DOHH2 (cell line): ENCODE data around the gene RCAN2.

Experiments used
- H3F3A ChIP-seq: fragments of 200-600 bp; sonication (generic), shearing (Covaris generic); 2 replicates; pipeline ENCODE4 v1.6.0; 2016; ENCODE audit warnings: antibody characterized with exemption, mild to moderate bottlenecking; ENCODE audit not compliant: control insufficient read depth, insufficient read depth
- H3K27ac ChIP-seq: fragments of 200-600 bp; sonication (generic); 2 replicates; pipeline ENCODE4 v1.5.1; 2014; ENCODE audit warnings: low read depth, mild to moderate bottlenecking, low read length, moderate library complexity
- H3K27me3 ChIP-seq: fragments of 200-600 bp; sonication (generic); 2 replicates; pipeline ENCODE4 v1.6.1; 2014; ENCODE audit warnings: mild to moderate bottlenecking, low read length, mixed read lengths; ENCODE audit not compliant: control insufficient read depth
- H3K36me3 ChIP-seq: fragments of 200-600 bp; sonication (generic); 2 replicates; pipeline ENCODE4 v1.6.1; 2014; ENCODE audit warnings: mild to moderate bottlenecking, low read length, moderate library complexity, mixed read lengths; ENCODE audit not compliant: control insufficient read depth
- H3K4me1 ChIP-seq: fragments of 200-600 bp; sonication (generic); 2 replicates; pipeline ENCODE4 v1.6.1; 2014; ENCODE audit warnings: mild to moderate bottlenecking, low read length, mixed read lengths; ENCODE audit not compliant: control insufficient read depth
- H3K4me2 ChIP-seq: fragments of 200-600 bp; sonication (generic); 2 replicates; pipeline ENCODE4 v1.6.0; 2014; ENCODE audit warnings: mild to moderate bottlenecking, low read length, moderate library complexity
- H3K4me3 ChIP-seq: fragments of 200-600 bp; sonication (generic); 2 replicates; pipeline ENCODE4 v1.5.1; 2014; ENCODE audit warnings: mild to moderate bottlenecking, low read length, mixed read lengths
- H3K79me2 ChIP-seq: fragments of 200-600 bp; sonication (generic); 2 replicates; pipeline ENCODE4 v1.6.1; 2014; ENCODE audit warnings: mild to moderate bottlenecking, low read length, mixed read lengths; ENCODE audit not compliant: control insufficient read depth
- H3K9me2 ChIP-seq: fragments of 200-600 bp; sonication (generic); replicated peaks from 2 replicates; pipeline ENCODE4 v1.6.1; 2014; ENCODE audit warnings: mild to moderate bottlenecking, low read length, mixed read lengths; ENCODE audit not compliant: control insufficient read depth
- H3K9me3 ChIP-seq: fragments of 200-600 bp; sonication (generic); 2 replicates; pipeline ENCODE4 v1.6.1; 2014; ENCODE audit warnings: antibody characterized with exemption, low read length, mixed read lengths; ENCODE audit not compliant: control insufficient read depth, insufficient read depth
- H4K20me1 ChIP-seq: fragments of 200-600 bp; sonication (generic); 2 replicates; pipeline ENCODE4 v1.6.0; 2014; ENCODE audit warnings: low read depth, mild to moderate bottlenecking, antibody characterized with exemption, low read length, moderate library complexity; ENCODE audit not compliant: control insufficient read depth, insufficient read depth
- EZH2phosphoT487 ChIP-seq: fragments of 200-600 bp; sonication (generic); IDR thresholded peaks from 2 replicates; pipeline ENCODE4 v1.6.1; 2017; ENCODE audit warnings: borderline replicate concordance, mild to moderate bottlenecking, antibody characterized with exemption, low read length, moderate library complexity, mixed read lengths
- TF ChIP-seq, protein P1 (sequence below): fragments of 200-600 bp; sonication (generic); IDR thresholded peaks from one replicate; pipeline ENCODE4 v1.5.1; 2014; ENCODE audit warnings: antibody characterized with exemption, mild to moderate bottlenecking, low read depth, low read length; ENCODE audit not compliant: poor library complexity, severe bottlenecking

Gene RCAN2

GRCh38 chr6:46378161-46378881, 112.9 kb downstream of the RCAN2 start:
- H3K27ac ChIP-seq = no peak overlapping the region
- H3K27me3 ChIP-seq = no peaks in the 10 kb centered on the region
- H3K36me3 ChIP-seq = no peaks in the 10 kb centered on the region; the same call in 1 of the 2 replicates
- H4K20me1 ChIP-seq = no peaks in the 10 kb centered on the region
- no peak overlapping the region for H3K4me3 ChIP-seq
- H3K9me2 ChIP-seq = no peaks in the 10 kb centered on the region
- no peak overlapping the region for H3K4me2 ChIP-seq
- H3K9me3 ChIP-seq = no peaks in the 10 kb centered on the region
- TF ChIP-seq, protein P1, sequence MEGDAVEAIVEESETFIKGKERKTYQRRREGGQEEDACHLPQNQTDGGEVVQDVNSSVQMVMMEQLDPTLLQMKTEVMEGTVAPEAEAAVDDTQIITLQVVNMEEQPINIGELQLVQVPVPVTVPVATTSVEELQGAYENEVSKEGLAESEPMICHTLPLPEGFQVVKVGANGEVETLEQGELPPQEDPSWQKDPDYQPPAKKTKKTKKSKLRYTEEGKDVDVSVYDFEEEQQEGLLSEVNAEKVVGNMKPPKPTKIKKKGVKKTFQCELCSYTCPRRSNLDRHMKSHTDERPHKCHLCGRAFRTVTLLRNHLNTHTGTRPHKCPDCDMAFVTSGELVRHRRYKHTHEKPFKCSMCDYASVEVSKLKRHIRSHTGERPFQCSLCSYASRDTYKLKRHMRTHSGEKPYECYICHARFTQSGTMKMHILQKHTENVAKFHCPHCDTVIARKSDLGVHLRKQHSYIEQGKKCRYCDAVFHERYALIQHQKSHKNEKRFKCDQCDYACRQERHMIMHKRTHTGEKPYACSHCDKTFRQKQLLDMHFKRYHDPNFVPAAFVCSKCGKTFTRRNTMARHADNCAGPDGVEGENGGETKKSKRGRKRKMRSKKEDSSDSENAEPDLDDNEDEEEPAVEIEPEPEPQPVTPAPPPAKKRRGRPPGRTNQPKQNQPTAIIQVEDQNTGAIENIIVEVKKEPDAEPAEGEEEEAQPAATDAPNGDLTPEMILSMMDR = no peak
- no peak for TF ChIP-seq EZH2phosphoT487
- no peaks in the 10 kb centered on the region for H3F3A ChIP-seq
- H3K4me1 ChIP-seq = peaks cover 45% of the 10 kb centered on the region
- no peaks in the 10 kb centered on the region for H3K79me2 ChIP-seq

DNA sequence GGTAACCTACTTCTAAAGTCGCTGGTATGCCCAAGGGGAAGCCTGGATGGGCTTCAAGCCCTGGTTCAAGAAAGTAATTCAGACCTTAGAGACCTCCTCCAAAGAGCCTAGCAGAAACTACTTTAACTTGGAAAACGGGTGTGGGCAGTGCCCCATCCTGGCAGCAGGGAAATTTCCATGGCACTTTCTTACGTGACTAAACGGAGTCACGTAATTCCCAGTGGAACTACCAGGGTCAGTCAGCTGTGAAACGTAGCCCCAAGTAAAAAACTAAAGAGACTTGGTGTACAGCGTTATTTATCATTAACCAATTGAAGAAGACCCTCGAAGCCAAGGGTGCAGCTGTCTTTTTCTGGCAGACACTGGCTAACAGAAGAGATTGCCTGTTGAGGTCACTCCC, 114.0 kb downstream of the RCAN2 start:
- no peak for TF ChIP-seq EZH2phosphoT487
- TF ChIP-seq, protein P1 = no peak
- Histone ChIP-seq H3K4me3 (peak overlapping the region; percentile 63), H3K27me3 (no peaks in the 10 kb centered on the region), H3K36me3 (no peaks in the 10 kb centered on the region; the same call in 1 of the 2 replicates), H3K79me2 (no peaks in the 10 kb centered on the region), H3K4me1 (peaks cover 45% of the 10 kb centered on the region), H3K9me2 (no peaks in the 10 kb centered on the region), H3K27ac (peak overlapping the region; percentile 61), H3F3A (no peaks in the 10 kb centered on the region), H3K9me3 (no peaks in the 10 kb centered on the region), H3K4me2 (peak overlapping the region; percentile 81), H4K20me1 (no peaks in the 10 kb centered on the region)

- H3K4me2 ChIP-seq = peak overlapping the region; percentile 81
- no peaks in the 10 kb centered on the region for H3F3A ChIP-seq
- H3K79me2 ChIP-seq = no peaks in the 10 kb centered on the region
- no peaks in the 10 kb centered on the region for H3K9me3 ChIP-seq
- H3K4me3 ChIP-seq = peak overlapping the region; percentile 63
- no peaks in the 10 kb centered on the region for H3K27me3 ChIP-seq
- peak overlapping the region; percentile 61 for H3K27ac ChIP-seq
- H3K4me1 ChIP-seq = peaks cover 45% of the 10 kb centered on the region
- no peaks in the 10 kb centered on the region; the same call in 1 of the 2 replicates for H3K36me3 ChIP-seq
- H4K20me1 ChIP-seq = no peaks in the 10 kb centered on the region
- H3K9me2 ChIP-seq = no peaks in the 10 kb centered on the region
- TF ChIP-seq EZH2phosphoT487 = no peak
- TF ChIP-seq, protein P1 = no peak
These were observed 114.6 kb downstream of the RCAN2 start for GRCh38 chr6:46376562-46377061.
